Activated CD8-positive, alpha-beta memory T cell treated with anti-CD3 and anti-CD28 coated beads, Interleukin-2, amount 50 U/mL, for 1 hour (primary cell): ENCODE data around the gene EGFLAM.
"Not testable (repeated sequence)": the region's sequence is repeated elsewhere in the genome, so short reads cannot be mapped to it uniquely, and the experiment has no call there.

Experiments
- DNase-seq: peaks from one replicate; pipeline ENCODE4 v3.0.0-alpha.2; 2020; ENCODE audit errors: extremely low read depth

EGFLAM gene

DNA sequence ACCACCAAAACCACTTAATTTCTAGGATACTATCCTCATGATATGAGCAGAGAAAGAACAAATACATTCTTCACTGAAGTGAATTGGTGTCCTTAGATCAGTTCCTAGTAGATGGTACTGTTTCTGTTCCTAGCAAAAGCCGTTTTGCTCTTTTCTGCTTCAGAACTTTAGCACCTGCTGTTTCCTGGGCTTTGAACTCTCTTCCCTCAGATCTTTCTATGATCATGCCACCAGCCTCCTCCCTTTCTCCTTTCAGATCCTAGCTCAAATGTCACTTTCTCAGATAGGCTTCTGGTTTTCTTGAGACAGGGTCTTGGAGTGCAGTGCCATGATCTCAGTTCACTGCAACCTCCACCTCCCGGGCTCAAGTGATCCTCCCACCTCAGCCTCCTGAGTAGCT lies 118.0 kb downstream of the EGFLAM start:
- DNase-seq: no peak

DNA sequence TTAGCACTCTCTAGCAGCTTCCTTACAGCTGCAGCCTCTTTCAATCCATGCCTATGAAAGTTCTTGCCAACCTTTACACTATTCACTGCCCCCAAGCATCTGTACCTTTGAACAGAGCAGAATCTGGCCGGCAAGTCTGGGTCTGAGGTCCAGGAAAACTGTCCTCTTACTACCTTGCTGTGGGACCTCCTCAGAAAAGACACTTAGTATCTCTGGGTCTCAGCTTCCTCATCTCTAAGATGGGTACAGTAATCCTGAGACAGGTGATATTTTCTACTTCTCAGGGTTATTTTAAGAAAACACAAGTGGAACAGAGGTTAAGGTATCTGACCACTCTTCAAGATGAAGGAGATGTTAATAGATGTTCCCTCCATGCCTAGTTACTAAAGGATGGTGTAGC lies 120.2 kb downstream of the EGFLAM start:
- no peak for DNase-seq

DNA sequence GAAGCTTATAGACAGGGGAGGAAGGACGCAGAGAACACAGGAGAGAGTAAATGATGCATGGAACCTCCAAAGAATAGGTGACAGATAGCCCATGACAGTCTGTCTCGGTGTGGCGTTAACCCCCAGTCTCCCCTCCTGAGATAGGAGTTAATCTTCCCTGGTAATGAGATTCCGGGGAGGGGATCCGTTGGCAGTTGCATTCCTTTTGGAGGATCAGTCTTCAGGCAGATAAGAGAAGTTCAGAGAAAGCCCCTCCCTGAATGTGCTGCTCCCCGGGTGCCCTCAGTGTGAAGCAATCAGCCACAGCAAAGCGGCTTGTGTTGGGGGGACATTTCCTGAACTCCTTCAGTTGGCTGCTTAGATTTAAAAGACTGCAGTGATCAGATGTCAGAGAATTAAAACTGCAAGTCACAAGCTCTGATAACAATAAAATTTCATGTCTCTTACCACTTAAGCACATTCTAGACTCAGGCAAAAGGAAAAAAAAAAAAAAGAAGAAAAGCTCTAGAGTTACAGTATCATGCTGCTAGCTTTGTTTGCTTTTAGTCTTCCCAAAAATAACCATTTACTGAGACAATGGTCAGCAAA lies 121.1 kb downstream of the EGFLAM start:
- no peak for DNase-seq

DNA sequence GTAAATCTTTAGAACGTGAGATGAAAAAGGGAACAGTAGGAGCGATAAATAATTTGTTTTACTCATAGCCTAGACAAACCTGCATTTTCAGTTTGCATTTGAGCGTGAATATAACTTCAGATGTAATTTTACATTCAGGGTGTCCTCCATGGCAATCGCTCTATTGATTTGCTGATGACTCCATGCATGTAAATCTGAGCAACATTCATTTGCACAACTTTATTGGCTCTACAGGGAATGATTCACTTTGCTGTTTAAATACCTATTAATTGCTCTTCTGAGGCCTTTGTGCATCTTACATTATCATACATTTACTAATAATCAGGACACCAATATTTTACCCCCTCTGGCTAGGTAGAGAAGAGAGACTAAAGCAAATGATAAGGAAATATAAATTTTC lies 122.2 kb downstream of the EGFLAM start:
- DNase-seq: no peak

DNA sequence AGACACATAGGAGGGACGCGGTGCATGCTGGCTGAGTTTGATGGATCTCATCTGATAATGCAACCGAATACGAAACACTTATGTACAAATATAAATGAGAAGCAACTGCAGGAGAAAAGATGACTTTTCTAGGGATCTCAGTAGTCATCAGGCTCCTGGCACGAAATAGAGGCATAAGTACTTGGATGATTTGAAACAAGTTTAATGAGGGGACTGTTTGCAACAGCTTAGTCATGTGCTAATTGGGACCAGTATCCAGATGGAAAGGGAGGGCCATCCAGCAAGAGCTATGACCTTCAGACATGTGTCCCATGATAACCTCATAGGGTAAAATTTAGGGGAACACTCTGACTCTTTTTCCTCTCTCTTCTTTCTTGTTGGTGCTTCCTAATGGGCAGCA lies 123.0 kb downstream of the EGFLAM start:
- DNase-seq: no peak

DNA sequence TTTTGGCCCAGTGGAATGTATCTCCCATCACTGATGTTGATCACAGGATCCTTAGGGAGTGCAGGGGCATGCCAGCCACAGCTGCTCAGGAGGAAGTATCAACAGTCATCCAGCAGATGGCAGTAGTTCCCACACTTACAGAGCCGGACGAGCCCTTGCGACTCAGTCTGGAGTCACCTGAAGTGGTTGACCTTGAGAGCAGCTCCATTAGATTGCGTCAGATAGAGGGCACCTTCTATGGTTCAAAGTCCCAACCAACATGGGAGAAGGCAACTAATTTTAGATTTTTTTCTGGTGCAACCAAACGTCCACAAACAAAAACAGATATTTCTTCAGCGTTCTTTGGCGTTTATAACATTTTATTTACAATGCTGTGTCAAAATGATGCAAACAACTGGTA lies 124.5 kb downstream of the EGFLAM start:
- DNase-seq: peak; percentile 5

DNA sequence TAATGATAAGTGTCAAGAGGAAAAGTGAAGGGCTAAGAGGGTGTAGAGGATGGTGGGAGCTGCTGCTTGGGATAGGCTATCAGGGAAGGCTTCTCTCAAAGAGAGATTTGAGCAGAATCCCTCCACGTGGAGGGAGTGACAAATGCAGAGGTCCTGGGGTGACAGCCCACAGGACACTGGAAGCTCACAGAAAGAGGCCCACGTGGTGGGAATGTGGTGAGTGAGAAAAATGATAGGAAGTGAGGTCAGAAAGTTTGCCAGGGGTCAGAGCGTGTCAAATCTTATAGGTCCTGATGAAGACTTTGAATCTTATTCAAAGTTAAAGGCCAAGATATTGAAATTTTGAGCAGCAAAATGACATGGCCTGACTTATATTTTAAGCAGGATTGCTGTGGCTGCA lies 125.3 kb downstream of the EGFLAM start:
- DNase-seq: no peak

DNA sequence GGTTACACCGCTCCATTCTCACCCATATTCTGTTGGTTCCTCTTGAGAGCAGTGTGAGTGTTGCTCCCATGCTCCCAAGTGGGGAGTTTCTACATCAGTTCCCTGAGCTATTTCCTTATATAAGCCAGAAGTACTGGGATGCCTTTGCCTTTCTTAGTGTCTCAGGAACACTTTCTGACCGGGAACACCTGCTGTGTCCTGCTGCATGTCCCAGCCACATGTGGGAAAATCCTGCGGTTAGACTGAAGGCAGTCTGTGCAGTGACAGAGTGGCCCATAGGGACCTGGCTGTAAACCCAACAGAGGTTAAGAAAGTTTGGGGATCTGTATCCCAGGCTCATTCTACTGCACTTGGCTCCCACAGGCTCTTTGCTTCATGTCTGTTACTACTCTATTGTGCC lies 126.0 kb downstream of the EGFLAM start:
- no peak for DNase-seq

DNA sequence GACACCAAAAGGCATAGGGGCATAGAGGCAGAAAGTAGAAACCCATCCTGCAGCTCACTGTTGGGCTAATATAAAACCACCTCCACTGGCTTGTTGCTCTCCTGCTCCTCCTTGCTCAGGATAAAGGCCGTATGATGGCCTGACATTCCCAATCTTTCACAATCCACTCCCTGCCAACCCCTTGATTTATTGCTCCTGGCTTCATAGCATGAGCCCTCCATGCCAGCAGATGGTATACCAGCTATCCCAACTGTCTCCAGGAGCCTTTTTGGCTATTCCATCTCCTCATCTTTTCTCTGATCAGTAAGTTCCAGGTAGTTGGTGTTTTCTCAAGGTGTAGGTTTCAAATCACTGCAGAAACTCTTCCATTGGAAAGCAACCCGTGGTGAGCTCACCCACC lies 128.8 kb downstream of the EGFLAM start:
- DNase-seq: no peak

DNA sequence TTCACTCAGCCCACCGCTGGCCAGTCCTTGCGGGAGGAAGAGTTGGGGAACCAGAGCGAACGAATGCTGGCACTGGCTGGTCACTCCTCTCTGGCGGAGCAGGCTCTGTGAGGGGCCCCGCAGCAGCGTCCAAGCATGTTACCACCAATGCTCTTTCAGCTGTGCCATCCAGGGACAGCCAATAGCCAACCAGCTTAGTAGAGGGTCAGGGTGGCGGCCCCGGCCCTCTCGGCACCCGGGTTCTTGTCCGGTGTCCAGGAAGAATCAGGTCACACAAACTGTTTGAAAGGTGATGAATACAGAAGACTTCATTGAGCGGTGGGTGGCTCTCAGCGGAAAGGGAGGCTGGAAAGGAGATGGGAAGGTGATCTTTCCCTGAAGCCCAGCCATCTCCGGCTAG lies 135.3 kb downstream of the EGFLAM start:
- DNase-seq: no peak

DNA sequence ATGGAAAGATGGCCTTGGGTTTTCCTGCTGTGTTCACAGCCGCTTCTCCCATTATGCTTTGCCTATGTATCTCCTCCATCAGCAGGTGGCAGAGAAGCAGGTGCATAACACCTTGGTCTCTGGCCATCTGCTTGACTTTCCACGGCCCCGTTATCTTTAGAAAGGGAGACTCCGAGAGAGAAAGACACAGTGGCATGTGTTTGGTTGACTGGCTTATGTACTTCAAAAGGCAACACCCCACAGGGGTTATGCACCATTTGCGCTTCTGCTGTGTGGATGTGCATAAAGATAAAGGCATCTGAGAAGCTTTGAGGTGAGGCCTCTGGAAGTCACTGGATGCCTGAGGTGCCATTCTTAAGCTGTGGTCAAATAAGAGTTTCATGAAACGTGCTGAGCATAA lies 138.4 kb downstream of the EGFLAM start:
- no peak for DNase-seq

DNA sequence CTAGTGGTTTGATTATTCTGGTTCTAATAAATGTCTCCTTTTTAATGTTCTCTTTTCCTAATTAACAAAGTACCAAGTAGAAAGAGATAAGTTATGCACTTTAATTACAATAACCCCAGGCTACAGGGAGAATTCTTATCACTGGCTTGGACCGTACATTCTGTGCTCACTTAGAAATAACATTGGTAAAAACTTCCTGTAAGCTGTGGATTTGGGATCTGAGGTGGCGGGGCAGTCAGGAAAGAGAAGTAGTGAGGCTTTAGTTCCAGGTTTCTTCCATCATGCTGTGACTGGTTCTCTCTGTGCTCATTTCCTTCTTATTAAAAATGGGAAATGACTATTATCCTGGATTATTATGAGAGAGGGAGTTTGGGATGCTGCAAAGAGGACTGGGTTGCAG lies 142.0 kb downstream of the EGFLAM start:
- no peak for DNase-seq

DNA sequence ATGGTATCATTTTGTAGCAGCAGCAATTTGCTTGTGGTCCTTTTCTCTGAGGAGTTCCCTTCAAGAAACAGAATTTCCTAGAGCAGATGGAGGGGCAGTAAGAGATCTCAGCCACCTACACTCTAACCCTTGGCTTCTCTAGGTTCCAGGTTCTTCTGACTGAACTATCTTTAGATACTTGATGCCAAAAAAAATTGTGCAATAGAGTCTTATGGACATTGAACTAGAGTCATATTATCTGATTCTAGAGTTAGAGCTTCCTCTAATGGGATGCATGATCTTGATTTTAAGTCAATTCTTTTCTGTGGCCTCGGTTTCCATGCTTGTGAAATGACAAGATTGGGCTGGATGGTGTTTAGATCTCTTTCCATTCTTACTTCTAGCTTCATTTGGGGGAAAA lies 142.8 kb downstream of the EGFLAM start:
- DNase-seq: no peak

DNA sequence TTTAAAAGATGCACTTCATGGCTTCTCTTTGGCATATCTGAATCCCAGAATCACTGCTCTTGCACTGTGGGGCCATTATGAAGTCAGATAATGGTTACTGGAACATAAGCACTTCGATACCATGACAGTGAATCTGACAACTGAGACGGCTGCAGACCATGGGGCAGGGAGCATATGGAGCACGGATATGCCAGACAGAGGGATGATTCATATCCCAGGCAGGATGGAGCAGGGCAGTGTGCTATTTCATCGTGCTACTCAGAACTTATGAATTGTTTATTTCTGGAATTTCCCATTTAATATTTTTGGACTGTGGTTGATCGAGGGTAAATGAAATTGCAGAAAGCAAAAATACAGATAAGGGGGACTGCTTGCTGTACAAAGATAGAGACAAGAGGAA lies 145.0 kb downstream of the EGFLAM start:
- DNase-seq: no peak

DNA sequence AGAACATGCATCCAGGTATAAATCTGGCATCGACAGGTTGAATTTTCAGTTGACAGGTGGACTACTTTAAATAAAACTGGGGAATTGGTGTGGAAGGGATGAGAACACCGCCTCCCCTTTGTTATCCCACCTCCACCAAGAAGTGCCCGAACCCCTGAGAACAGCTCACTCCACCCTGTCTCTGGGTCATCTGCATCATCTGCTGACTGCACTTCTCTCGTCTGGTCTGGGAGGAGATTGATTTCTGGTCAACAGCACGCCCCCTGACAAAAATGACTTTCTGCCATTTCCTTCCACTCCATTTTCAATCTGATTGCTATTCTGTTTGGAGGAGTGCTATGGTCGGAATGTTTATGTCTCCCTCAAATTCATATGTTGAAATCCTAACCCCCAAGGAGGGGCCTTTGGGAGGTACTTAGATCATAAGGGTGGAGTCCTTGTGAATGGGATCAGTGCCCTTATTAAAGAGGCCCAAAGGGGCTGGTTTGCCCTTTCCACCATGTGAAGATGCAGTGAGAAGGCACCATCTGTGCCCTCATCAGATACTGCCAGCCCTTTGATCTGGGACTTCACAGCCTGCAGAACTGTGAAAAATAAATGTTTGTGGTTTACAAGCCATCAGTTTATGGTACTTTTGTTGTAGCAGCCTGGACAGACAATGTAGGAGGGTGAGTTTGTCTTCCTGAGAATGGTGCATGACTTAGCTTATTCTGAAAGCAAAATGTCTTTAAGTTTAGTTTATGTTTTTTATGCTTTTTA lies 145.7 kb downstream of the EGFLAM start:
- no peak for DNase-seq

DNA sequence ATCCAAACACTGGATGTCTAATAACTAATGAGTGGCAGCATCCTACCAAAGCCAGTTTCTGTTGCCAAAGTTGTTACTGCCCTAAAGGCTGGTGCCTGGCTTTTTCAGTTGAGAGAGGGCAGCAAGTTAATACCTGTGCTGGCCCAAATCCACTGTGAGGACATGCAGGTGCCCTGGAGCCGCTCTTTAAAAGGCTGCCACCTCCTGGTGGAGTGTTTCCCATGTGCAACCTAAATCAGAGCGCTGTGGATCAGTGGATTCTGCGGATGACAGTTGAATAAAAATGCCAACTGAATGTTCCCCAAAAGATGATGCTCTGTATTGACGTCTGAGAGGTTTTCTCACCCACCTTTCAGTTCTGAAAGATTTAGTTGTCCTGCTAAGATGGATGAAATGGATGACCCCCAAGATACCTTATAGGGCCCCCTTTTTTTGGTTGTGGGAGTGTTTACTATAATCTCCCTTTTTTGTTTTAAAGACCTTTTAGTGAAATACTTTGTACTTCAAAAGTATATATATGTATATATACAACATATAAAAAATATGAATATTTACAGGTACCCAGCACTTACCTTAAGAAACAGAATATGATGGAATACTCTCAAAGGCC lies 146.4 kb downstream of the EGFLAM start:
- DNase-seq: no peak

DNA sequence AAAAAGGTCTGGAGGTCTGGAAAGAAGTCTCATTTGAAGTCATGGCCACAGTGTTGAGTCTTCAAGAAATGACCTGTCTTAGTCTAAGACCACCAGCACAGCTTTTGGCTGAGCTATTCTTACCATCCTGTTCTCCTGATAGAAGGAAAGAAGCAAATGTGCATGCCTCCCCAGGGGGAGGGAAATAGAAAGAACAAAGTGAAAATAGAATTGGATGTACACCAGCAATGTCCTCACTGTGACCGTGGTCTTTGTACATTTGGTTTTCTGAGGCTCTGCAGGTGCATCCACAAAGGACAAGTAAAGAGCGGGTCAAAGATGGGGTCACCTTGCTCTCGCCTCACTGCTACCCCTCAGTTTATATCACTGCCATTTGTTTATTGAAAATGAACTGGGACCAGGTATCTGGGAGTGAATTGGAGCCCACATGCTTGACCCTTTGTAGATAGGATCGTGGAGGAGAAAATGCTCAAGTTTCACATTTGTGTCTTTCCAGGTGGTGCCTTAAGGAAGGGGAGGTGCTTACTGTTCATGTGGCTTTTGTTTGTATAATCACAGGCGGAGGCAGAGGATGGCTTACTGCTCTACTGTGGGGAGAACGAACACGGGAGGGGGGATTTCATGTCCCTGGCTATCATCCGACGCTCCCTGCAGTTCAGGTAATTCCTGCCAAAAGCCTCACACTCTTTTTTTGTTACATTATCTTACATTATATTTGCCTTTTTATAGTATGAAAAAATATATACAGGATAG lies 150.3 kb downstream of the EGFLAM start:
- no peak for DNase-seq

DNA sequence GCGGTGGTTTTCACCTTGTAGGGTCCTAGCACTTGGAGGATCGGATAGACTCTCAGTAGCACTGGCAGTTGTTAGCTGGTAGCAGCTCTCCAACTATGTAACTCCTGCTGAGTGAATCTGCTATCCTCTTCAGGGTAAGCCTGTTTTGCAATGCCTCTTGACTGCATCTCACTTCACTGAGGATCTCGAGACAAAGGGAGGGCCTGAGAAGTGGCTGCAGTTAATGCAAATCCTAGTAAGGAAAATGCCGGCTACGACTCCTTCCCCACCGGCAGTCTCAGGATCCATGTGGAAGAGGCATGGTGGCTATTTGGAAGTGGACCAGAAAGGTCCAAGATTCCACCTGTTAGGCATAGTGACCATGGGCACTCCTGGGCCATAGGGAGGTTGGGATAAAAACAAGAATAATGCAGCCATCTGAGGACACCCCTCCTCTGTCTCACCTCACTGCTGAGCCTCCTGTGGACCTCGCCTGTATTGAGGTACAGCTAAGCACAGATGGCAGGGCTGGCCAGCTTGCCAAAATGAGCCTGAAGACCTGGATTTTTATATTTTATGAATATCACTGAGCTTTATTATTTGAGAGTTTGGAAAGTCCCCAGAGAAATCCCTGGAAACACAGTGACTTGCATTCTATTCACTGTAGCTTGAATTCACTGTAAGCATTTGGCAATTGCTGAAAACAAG lies 152.1 kb downstream of the EGFLAM start:
- DNase-seq: no peak

DNA sequence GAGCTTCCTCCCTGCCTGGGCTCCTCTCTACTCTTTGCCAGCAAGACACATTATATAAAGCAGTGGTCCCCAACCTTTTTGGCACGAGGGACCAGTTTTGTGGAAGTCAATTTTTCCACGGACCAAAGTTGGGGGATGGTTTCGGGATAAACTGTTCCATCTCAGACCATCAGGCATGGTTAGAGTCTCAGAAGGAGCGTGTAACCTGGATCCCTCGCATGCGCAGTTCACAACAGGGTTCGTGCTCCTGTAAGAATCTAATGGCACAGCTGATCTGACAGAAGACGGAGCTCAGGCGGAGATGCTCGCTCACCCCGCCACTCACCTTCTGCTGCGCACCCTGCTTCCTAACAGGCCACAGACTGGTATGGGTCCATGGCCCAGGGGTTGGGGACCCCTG lies 155.3 kb downstream of the EGFLAM start:
- DNase-seq: no peak

DNA sequence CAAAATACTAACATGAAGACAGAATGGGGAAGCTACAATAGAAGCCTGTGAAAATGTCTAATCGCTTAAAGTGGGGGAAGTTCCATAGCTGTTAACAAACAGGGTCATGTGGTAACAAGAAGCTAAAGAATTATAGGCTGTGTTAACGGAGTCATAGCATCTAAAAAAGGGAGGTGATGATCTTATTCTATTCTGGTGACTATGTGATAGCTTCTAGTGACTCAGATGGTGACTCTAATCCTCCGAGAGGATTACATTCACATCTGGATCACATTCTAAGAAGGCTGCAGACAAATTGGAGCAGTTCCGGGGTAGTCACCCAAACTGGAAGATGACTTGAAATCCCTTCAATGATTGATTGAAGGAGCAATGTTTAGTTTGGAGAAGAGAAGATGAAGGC lies 156.0 kb downstream of the EGFLAM start:
- no peak for DNase-seq

DNA sequence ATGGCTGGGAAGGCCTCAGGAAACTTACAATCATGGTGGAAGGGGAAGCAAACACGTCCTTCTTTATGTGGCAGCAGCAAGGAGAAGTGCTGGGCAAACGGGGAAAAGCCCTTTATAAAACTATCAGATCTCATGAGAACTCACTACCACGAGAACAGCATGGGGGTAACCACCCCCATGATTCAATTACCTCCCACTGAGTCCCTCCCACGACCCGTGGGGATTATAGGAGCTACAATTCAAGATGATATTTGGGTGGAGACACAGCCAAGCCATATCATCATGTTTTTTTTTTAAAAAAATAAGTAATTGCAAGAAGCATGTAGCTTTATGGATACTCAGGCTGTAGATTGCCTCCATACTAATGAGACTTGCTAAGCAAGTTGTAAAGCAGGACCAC lies 157.4 kb downstream of the EGFLAM start:
- DNase-seq: not testable (repeated sequence)

DNA sequence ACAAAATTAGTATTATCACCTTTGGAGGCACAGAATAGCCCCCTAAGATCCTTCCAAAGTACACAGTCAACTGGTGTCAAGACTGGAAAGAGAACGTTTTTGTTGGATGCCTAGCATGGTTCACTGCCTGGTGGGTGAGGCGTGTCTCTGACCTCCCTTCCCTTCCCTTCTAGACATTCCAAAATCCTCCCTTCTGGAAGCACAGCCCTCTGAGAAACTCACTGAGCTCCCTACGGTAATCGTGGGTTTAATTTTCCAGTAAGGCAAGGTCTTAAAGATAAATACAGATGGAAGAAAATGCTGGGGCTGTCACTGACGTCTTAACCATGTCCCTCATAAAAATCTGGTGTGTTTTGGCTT lies 159.3 kb downstream of the EGFLAM start:
- DNase-seq: no peak
